ENCODE results near the gene EPX. TPM values are rescaled to one million over a fixed set of nuclear protein-coding genes. Genes with fewer than 3 reads are reported as not detected.
"Not testable (repeated sequence)": the region's sequence is repeated elsewhere in the genome, so short reads cannot be mapped to it uniquely, and the experiment has no call there.

Gene EPX
- total RNA-seq = not detected

- DNase-seq (ENCODE audit: low spot score) (no peak), ATAC-seq (no peak)
- intact Hi-C loops (cut with DNase I) = no loop called here
These were observed at the start of gene EPX for GRCh38 chr17:58192612-58193011. EPX (plus strand) TSS chr17:58192726; CDS start chr17:58192847, 121 bp downstream.

- DNase-seq (ENCODE audit: low spot score); ATAC-seq; intact Hi-C loops (cut with DNase I): not testable (repeated sequence)
These were observed 49.2 kb upstream of the EPX start for GRCh38 chr17:58143335-58143734.

- intact Hi-C loops (cut with DNase I) = no loop called here
- no peak for ATAC-seq
- no peak for DNase-seq (ENCODE audit: low spot score)
These were observed 47.7 kb upstream of the EPX start for GRCh38 chr17:58144801-58145200.

- ATAC-seq = no peak
- intact Hi-C loops (cut with DNase I) = no loop called here
These were observed 44.5 kb upstream of the EPX start, which contains the start of gene OR4D1 for GRCh38 chr17:58147930-58148434. OR4D1 (plus strand) TSS chr17:58148384; CDS start chr17:58155154, 6,770 bp downstream.

GRCh38 chr17:58148609-58149008 is 43.9 kb upstream of the EPX start:
- intact Hi-C loops (cut with DNase I) = no loop called here
- no peak for DNase-seq (ENCODE audit: low spot score)

More at GRCh38 chr17:58147930-58148434, 44.5 kb upstream of the EPX start, which contains the start of gene OR4D1:
- DNase-seq (ENCODE audit: low spot score) = no peak

GRCh38 chr17:58150394-58150793 is 42.1 kb upstream of the EPX start:
- ATAC-seq (no peak), DNase-seq (ENCODE audit: low spot score) (no peak)
- intact Hi-C loops (cut with DNase I) = no loop called here

More at GRCh38 chr17:58148609-58149008, 43.9 kb upstream of the EPX start:
- no peak for ATAC-seq

GRCh38 chr17:58153046-58153445 is 39.5 kb upstream of the EPX start:
- intact Hi-C loops (cut with DNase I) = no loop called here
- DNase-seq (ENCODE audit: low spot score) = no peak
- no peak for ATAC-seq

GRCh38 chr17:58153671-58154070 is 38.9 kb upstream of the EPX start:
- intact Hi-C loops (cut with DNase I) = no loop called here
- DNase-seq (ENCODE audit: low spot score) (no peak), ATAC-seq (no peak)

- ATAC-seq = peak; percentile 10
- no peak for DNase-seq (ENCODE audit: low spot score)
- intact Hi-C loops (cut with DNase I) = no loop called here
These were observed 35.4 kb upstream of the EPX start for GRCh38 chr17:58156839-58157803.

GRCh38 chr17:58158181-58158580 is 34.3 kb upstream of the EPX start:
- no peak for ATAC-seq
- intact Hi-C loops (cut with DNase I) = no loop called here
- DNase-seq (ENCODE audit: low spot score) = no peak

- intact Hi-C loops (cut with DNase I) = no loop called here
- ATAC-seq = no peak
- DNase-seq (ENCODE audit: low spot score) = no peak
These were observed 31.0 kb upstream of the EPX start for GRCh38 chr17:58161566-58161965.

- intact Hi-C loops (cut with DNase I) = no loop called here
These were observed 26.5 kb upstream of the EPX start for GRCh38 chr17:58165981-58166380.

GRCh38 chr17:58166682-58167081 is 25.8 kb upstream of the EPX start, which contains the start of gene OR4D2:
OR4D2 (plus strand) TSS chr17:58166982; CDS start chr17:58169656, 2,674 bp downstream.
- intact Hi-C loops (cut with DNase I) = no loop called here
- no peak for ATAC-seq
- no peak for DNase-seq (ENCODE audit: low spot score)

More at GRCh38 chr17:58165981-58166380, 26.5 kb upstream of the EPX start:
- ATAC-seq = no peak
- no peak for DNase-seq (ENCODE audit: low spot score)

GRCh38 chr17:58170622-58171021 is 21.9 kb upstream of the EPX start:
- intact Hi-C loops (cut with DNase I) = no loop called here
- DNase-seq (ENCODE audit: low spot score) = no peak
- no peak for ATAC-seq

- DNase-seq (ENCODE audit: low spot score) = no peak
- intact Hi-C loops (cut with DNase I) = no loop called here
- no peak for ATAC-seq
These were observed 20.0 kb upstream of the EPX start for GRCh38 chr17:58172369-58173071.

GRCh38 chr17:58174871-58175270 is 17.7 kb upstream of the EPX start:
- intact Hi-C loops (cut with DNase I) = no loop called here
- ATAC-seq = no peak
- no peak for DNase-seq (ENCODE audit: low spot score)

GRCh38 chr17:58176200-58176599 is 16.3 kb upstream of the EPX start:
- DNase-seq (ENCODE audit: low spot score) = no peak
- ATAC-seq = no peak
- intact Hi-C loops (cut with DNase I) = no loop called here

GRCh38 chr17:58181796-58182195 is 10.7 kb upstream of the EPX start:
- intact Hi-C loops (cut with DNase I) = no loop called here
- ATAC-seq = no peak

GRCh38 chr17:58183514-58183913 is 9.0 kb upstream of the EPX start:
- DNase-seq (ENCODE audit: low spot score) = no peak
- no peak for ATAC-seq
- intact Hi-C loops (cut with DNase I) = no loop called here

More at GRCh38 chr17:58181796-58182195, 10.7 kb upstream of the EPX start:
- DNase-seq (ENCODE audit: low spot score) = no peak
